GM11168 (cell line): ENCODE measurements around the gene INAFM1.

Experiments used
- in situ Hi-C: fragments of 300-500 bp; cut with MboI; formaldehyde crosslinking; loops from one replicate; pipeline ENCODE4 v1.12.0; 2022; ENCODE audit warnings: low sequenced_read_pairs; ENCODE audit not compliant: unreplicated experiment

Gene INAFM1

DNA sequence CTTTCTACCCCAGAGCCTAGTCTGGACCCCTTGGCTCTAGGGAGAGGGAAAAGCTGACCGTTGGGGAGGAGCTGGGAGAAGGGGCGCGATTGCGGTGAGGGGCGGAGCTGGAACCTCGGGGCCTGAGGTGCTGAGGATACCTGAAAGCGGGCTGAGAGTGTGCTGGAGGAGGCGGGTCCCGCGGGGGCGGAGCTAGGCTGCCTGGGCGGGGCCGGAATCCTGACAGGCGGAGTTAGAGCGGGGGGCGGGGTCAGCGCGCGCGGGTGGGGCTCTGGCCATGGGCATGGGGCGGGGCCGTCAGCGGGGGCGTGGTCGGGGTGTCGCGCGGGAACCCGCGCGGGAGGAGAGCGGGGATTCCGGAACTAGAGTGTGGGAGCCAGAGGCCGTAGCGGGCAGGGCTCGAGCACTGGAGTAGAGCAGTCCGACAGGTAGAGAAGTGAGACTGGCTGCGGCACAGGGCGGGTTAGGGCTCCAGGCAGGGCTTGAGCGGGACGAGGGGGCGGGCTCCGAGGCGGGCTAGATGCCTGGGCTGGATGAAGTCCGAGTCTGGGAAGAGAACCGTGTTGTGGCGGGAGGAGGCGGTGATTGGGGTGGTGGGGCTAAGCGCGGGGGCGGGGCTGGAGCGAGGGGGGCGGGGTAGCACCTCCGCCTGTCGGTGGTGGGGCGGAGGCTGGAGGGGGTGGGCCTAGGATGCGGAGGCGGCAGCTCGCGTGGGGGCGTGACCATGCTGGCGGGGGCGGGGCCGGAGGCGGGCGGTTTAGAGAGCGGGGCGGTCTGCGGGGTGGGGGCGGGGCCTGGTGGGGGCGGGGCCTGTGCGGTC is at the start of gene INAFM1:
INAFM1 (plus strand) TSS at position 815 of the 820 bp plus-strand sequence. CDS start 35 bp downstream, outside the sequence.
- in situ Hi-C loops: no loop called here

DNA sequence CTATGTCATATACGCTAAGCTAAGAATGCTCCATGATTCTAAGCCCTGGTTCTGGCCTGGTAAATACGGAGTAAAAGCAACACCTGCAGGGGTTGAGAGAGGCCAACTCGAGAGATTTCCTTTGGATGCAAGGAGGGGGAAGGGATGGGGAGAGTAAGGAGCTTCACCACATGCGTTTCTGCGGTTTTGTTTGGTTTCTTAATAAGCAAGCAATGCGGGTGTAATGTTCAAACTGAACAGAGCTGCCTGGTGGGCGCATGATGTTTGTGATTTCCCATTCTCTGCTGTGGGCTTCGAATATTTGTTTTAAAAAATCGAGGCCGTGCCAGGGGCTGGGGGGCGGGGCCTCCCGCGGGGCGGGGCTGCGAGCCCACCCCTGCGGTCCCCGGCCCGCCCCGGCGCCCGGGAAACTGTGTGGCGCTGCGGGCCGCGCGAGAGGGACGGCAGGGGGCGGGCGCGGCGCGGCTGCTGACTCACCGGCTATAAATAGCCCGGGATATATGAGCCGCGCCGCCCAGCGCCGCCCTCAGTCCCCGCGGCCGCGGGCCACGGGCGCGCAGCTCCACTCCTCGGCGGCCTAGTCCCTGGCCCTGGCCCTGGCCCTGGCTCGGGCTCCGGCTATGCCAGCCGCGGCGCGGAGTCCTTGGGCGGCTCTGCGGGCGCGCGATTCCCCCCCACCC is 48.8 kb upstream of the INAFM1 start:
- in situ Hi-C loops: no loop called here

DNA sequence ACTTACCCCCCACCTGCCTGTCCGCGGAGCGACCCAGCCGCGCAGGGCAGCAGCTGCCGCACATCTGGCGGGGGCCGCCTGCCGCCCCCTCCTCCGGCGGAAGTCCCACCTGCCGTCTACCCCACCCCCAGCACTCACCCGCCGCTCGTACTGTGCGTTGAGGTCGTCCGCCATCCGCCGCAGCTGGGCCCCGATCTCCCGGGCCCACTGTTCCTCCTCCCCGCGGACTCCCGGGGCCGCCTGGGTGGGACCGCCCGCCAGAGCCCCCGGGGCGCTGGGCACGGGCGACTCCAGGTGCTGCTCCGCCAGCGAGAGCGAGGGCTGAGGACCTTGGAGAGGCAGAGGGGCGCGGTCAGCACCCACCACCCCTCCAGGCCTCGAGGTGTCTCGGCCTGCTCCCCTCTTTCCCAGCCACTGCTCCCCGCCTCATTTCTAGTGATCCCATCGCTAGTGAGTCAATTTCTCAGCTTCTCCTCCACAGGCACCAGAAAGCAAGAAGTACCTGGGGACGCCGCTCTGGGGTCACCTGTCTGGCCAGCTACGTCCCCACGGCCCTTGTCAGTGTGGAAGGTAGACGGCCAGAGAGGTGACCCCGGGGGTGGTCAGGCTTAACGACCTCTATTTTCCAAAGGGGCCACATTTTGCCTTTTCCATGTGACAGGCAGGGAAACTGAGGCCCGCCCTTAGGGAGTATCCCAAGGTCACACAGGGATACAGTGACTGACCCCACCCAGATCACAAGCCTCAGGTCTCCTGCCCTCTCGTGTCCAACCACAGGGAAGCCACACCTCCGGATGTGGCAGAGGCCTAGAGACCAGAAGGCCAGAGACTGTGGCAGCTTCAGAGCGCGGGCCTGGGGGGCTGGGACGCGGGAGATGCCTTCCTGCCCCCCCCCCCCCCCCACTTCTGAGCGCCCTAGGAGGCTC is 48.0 kb upstream of the INAFM1 start:
- in situ Hi-C loops: no loop called here

DNA sequence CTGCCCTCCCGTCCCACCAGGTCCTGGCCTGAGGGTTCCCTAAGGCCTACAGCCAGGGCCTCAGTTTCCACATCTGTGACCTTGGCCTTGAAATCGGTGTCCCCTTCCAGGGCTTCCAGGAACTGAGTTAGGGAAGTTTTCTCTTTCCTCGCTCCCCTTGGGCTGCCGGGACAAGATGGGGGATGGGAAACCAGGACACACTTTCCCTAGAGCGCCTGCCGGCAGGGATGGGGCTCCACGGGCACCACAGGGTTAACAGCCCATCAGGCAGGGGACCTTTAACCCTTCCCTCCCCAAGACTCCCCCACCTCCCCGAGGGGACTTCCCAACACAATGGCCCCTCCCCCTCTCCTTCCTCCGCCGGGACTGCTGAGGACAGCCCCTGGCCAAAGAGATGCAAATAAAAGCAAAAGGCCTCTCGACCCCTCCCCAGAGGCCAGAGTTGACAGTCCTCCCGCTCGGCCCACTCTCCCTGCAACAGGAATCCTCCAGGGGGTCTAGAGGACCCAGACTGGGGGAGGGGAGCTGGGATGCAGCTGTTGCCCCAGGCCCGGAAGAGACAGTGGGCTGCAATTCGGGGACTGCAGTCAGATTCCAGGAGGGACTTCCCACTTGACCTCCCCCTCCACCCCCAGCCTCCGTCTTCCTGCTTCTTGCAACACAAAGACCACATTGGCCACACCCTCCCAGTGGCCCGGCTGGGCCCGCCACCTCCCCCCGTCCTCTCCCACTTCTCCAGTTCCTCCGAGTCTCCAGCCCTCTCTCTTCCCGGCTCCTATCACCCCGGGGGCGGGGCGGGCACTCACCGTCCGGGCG is 47.1 kb upstream of the INAFM1 start:
- in situ Hi-C loops: no loop called here

DNA sequence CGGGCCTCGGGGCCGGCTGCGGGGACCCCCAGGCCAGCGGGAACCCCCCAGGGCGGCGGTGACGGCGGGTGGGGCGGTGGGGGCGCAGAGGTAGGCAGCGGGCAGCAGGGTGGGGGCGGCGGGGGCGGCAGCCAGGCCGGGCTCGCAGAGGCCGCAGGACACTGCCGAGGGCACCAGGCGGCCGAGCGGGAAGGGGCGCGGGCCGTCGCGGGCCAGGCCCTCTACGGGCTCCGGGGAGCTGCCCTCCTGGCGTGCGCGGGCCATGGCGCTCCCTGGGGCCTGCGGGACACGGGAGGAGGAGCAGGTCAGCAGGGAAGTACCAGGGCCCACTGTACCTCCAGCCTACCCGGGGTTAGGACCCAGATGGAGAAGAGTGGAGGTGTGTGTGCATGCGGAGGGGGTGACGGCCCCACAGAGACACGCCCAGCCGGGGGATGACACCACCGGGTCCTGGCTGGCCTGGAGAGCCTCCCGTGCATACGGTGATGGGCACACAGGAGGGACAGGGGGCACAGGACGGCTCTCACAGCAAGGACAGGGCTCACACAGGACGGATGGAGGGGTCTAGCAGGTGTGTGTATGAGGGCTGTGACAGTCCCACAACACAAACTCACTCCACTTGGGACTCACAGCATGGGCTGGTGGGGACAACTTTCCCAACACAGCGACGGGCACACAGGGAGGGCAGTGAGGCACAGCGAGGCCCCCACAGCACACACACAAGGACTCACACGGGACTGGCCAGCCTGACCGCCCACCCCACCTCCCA is 46.3 kb upstream of the INAFM1 start:
- in situ Hi-C loops: no loop called here

DNA sequence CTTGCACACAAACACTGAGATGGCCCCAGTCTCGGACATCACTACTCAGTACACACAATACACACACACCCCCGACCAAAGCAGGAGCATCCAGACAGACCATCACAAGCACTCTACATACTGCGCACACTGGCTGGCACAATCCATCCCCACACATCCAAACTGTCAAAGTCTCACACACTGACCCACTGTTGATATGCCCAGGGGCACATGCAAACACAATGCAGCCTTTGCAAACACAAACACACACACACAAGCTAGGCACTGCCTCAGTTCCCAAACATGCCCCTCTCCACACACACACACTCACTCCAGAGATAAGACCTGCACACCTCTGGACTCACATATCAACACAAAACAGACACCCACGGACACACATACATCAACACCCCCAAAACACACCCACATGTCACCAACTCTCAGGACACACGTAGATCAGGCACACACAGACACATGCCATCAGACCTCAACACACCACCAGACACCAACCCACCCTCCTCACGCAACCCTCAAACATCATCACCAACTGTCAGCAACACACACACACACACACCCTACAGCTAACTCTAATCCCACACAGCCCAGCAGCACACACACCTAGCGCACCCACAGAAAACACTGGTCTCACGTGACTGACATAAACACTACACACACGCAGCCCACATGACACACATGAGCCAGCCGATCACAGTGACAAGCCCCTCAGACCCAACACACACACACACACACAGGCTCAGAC is 45.6 kb upstream of the INAFM1 start:
- in situ Hi-C loops: no loop called here

DNA sequence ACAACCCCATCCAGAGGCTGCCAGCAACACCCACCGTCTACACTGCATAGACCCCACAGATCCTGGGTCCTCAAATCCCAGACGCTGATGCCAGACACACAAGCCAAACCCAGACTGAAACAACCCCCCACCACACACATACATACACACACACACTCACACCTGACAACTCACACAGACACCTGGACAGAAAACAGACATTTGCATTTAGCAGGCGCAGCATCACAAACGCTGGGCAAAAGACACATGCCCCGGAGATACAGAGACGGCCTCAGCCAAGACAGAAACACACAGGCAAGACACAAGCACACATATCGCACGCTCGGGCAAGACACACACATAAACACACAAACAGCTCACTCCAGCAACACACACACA is 45.0 kb upstream of the INAFM1 start:
- in situ Hi-C loops: no loop called here

DNA sequence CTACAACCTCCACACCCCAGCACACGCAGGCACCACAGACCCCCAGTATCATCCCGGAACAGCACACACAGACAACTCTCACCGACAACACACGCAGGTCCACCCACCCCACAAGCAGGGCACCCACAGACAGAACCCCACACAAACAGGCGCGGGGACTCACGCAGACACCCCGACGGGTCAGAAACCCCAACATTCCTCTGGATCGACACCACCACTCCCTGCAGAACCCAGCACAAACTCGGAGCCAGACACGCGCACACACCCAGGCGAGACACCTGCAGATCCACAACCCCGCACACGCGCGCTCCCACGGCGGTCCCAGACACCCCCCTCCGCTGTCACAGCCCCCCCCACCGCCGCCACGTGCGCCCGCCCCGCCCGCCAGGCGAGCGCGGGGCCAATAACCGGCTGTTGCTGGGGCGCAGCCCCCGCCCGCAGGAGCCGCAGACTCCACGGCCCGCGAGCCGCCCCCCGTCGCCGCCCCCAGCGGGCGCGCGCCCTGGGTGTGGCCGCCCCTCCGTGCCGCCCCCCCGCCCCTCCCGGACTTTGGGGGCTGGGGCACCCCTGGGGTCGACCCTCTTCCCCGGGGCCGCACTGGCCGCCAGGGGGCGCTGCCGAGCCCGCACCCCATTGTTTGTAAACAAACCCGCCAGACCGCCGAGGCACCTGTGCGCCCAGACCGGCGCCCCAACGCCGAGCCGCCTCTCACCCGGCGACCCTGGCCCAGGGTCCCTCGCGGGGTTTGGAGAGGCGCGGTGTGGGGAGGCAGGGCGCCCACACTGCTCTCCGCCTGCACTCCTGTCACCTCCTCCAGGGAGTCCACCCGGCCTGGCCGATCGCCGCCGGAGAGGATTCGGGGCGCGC is 44.4 kb upstream of the INAFM1 start:
- in situ Hi-C loops: no loop called here

DNA sequence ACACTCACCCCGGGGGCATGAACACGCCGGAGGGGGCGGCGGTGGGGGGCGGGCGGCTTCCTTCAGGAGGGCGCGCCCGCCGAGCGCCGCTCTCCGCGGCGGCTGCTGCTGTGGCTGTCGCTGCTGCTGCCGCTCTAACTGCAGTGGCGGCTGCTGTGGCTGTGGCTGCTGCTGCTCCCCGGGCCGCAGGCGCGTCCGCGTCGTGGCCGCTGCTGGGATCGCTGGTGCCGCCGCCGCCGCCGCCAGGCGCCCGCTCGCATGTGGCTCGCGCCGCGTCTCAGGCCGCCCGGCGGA is 43.8 kb upstream of the INAFM1 start, which contains the start of gene BBC3:
BBC3 (minus strand) TSS at position 279 of the 294 bp plus-strand sequence. CDS start 2,768 bp downstream, outside the sequence.
- in situ Hi-C loops: no loop called here

DNA sequence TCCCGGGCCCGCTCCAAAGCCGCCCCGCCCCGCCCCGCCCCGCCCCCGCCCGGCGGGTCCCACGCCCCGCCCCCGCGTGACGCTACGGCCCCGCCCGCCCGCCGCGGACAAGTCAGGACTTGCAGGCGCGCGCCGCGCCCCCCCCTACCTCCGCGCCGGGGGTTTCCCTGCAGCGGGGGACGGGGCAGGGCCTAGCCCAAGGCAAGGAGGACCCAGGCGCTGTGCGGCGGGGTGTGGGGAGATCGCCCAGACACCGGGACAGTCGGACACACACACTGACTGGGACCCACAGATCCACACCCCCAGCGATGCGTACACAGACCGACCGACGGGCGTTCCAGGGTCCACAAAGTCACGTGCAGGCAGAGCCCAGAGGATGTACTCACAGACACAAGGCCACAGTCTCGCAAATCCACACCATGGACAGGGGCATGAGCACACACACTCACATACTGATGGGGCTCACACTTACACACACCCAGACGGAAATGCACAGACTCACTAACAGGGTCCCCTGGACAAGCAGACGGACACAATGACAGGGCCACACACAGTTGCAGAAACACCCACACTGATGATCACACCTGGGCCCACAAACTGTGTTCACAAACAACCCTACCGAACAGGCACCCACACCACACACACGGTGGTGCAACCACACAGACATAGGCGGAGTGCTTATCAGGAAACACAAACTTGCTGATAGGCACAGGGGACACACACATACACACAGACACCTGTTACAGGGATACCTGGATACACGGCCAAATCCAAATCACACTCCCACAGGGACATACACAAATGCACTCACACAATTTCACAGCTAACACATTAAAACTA is 43.2 kb upstream of the INAFM1 start:
- in situ Hi-C loops: no loop called here

DNA sequence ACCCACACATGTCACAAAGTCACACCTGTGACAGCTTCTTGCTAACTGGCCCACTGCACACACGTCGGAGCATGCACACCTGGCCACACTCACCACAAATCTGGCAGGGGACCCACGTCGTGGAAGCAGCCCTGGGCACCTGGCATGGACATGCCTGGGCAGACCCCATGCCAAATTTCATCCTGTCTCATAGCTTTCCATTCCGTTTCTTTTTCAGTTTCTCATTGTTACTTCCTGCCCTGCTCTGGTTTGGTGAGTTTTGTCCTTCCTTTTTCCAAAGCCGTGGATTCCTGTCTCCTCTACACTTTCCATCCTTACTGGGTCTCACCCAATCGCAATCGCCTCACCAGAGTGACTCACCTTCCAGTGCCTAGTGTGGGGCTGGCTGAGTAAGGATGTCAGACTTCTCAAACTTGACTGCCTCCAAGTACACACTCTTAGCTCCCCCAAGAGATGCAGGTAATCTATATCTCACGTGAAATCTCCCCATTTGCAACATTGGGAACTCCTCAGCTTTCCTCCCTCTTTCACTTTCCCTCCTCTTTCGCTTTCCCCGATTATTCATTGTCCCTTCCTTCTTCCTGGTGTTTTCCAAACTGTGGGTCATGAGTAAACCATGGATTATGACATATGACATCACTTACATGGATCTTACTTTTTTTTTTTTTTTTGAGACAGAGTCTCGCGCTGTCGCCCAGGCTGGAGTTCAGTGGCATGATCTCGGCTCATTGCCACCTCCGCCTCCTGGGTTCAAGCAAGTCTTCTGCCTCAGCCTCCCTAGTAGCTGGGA is 42.1 kb upstream of the INAFM1 start:
- in situ Hi-C loops: no loop called here

DNA sequence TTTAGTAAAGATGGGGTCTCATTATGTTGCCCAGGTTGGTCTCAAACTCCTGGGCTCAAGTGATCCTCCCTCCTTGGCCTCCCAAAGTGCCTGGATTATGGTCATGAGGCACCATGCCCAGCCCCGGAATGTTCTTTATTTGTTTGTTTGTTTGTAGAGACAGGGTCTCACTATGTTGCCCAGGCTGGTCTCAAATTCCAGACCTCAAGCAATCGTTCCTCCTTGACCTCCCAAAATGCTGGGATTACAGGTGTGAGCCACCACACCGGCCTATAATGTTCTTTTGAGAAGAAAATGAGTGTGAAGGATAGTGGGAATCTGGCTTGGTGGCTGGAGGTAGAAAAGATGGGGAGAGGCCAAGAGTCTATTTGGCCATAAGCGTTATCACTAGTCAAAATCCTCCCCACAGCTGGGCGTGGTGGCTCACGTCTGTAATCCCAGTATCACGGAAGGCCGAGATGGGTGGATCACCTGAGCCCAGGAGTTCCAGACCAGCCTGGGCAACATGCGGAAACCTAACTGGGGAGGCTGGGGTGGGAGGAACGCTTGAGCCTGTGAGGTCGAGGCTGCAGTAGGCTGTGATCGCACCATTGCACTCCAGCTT is 38.5 kb upstream of the INAFM1 start:
- in situ Hi-C loops: no loop called here

DNA sequence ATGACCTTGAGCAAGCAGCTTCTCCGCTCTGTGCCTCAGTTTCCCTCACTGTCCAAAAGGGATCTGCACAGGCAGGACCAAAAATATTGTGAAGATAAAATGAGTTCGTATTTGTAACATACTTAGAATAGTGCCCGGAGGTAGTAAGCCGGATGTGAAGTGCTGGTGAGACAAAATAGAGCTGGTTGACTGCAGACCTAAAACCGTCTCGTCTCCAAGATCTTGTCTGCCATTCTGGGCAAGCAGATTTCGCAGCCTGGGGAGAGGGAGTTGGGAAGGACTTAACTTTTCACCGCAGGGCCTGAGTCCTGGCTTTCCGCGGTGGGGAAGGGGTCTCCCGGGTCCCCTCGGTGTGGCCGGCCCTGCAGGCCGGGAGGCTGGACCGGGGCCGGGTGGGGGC is 35.5 kb upstream of the INAFM1 start:
- in situ Hi-C loops: no loop called here

DNA sequence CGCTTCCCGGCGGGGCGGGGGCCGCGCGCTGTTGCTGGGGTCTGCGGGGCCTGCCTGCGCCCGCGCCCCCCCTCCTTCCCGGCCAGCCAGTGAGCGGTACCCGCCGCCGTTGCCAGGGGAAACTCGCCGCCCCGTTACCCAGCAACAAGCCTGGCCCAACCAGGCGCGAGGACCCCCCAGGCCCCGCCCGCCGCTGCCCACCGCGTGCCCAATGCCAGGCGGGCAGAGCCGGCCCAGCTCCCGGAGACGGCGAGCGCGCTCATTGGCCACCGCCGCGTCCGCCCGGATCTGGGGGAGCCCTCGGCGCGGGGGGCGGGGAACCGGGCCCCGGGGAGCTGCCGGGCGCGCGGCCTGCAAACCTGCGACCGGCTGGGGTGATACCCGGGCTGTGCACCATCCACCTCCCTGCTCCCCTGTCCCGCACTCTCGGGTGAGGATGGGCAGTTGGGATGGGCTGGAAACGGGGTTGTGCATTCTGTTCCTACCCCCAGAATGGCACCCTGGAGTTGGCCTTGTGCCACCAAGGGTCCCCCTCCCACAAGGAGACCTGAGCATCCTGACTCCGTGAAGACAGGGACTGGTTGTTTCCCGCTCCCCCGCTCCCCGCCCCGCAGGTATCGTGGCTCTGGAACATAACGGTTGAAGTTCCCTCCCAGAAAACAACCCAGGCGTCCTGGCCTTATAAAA is 34.9 kb upstream of the INAFM1 start:
- in situ Hi-C loops: no loop called here

DNA sequence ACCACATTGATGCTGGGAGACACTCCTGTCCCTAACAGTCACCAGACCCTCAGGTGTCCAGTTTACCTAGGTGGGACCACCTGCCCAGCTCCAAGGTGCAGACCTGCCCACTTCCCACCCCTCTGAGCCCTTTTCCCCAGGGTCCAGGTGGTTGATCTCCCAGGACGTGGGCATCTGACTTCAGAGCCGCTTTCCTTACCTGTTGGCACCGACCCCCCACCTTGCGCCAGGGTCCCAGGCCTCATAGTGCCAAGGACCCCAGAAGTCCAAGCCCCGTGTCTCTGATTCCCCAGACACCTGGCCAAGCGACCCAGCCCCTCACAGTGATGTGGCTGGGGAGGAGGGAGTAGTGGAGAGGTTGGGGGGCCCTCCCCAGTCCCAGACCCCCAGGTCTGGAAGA is 34.1 kb upstream of the INAFM1 start:
- in situ Hi-C loops: no loop called here
